GM19324 (cell line): ENCODE results near the gene XPNPEP2.

ENCODE experiments used
- ATAC-seq: cut with Tn5 transposase; IDR thresholded peaks from one replicate; pipeline ENCODE4 v1.9.1; 2021; ENCODE audit warnings: mild to moderate bottlenecking, moderate library complexity; ENCODE audit not compliant: unreplicated experiment, low FRiP score

XPNPEP2 gene

DNA sequence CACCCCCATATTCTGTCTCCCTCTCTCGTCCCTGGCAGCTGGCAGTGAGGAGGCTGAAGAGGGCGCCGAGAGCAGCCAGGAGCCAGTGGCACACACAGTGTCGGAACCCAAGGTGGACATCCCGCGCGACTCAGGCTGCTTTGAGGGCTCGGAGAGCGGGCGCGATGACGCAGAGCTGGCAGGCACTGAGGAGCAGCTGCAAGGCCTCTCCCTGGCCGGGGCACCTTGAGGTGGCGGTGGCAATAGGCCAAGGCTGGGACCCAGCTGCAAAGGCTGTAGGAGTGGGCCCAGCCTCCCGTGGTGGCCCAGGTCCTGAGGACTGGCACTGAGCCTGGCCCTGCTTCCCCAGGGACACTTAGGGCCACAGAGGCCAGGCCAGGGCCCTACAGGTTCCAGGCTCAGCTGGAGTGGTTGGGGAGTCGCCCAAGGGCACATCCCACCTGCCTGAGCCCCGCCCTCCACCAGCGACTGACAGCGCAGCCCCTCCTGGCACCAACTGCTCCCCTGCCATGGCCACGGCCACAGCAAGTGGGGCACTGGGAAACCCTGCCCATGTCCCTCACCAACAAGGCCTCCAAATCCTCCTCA is 54.9 kb downstream of the XPNPEP2 start:
- no peak for ATAC-seq

DNA sequence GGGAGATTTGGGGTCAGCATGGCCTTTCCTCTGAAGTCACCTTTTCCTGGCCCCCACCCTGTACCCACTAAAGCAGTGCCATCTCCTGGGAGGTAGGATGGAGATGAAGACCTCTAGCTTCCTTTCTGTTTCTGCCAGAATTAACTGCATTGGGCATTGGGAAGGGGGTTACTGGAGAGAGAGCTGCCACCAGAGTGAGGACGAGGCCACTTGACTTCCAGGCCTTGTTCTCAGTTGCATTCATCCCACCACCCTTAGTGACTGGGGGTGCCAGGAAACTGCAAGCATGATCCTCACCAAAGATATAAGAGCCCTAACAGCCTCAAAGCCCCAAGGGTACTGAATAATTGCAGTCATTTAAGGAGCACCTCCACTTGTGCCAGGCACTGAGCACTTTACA is 56.8 kb downstream of the XPNPEP2 start:
- ATAC-seq = no peak

DNA sequence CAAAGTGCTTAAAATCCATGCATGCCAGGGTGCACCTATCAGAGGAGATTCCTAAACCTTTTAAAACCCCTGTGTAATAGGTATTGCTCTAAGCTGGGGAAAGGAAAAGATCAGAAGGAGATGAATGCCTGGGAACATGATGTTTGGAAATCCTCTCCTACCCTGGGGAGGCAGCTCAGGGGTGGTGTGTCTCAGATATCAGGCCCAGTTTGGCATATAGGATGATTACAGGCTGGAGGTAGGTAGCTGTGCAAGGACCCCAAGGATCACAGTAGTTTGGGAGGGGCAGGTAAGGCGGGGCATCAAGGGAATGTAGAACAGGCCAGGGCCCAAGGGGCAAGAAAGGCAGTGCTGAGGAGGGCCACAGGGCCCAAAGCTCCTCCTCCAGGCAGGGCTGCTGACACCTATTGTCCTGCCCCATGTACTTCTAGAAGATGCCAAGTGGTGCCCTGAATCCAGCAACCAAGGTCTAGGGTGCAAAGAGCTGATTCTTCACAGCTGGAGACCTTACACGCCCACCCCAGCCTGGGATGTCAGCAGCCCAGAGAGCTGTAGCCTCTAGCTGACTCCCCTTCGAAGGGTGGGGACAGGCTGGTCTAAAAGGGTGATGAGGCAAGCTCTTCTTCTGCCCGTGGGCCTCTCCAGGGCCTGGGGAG is 58.6 kb downstream of the XPNPEP2 start:
- no peak for ATAC-seq

- ATAC-seq = no peak
Measured at GRCh38 chrX:129798456-129798855, 59.7 kb downstream of the XPNPEP2 start.

DNA sequence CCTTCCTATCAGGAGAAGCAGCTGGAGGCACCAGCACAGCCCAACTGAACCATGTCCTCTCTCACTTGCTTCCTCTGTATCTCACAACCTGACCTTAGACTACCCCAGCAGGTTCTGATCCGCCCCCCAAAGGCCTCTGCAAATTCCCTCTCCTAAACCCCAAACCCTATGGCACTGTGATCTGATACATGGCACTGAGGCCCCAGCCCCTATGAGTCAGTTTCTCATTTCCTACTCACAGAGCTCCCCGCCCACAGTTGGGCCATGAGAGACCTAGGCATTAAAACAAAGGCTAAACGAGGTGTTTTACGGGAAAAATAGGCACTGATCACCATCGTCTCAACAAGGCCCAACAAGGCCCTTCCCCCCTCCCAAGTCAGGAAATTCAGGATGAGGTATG is 60.1 kb downstream of the XPNPEP2 start:
- ATAC-seq = no peak

- no peak for ATAC-seq
Measured at GRCh38 chrX:129800186-129800585, 61.4 kb downstream of the XPNPEP2 start.

GRCh38 chrX:129802863-129803262 is 64.1 kb downstream of the XPNPEP2 start:
- no peak for ATAC-seq

DNA sequence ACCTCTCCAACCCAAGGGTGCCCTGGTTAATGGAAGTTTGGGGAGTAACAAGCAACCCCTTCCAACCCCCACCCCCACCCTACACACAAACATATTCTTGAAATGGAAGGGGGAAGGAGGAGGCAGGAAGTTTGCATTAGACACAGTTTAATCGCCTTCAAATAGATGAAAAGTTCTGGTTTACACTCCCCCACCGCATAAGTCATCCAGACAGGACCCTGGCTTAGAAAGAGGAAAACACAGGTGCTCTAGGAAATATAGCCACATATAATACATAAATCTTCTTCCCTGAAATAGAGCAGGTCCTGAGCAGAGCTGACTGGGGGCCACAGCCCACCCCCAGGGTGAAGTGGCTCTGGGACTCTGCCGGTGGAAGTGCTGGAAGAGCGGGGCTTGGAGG is 66.0 kb downstream of the XPNPEP2 start:
- no peak for ATAC-seq

DNA sequence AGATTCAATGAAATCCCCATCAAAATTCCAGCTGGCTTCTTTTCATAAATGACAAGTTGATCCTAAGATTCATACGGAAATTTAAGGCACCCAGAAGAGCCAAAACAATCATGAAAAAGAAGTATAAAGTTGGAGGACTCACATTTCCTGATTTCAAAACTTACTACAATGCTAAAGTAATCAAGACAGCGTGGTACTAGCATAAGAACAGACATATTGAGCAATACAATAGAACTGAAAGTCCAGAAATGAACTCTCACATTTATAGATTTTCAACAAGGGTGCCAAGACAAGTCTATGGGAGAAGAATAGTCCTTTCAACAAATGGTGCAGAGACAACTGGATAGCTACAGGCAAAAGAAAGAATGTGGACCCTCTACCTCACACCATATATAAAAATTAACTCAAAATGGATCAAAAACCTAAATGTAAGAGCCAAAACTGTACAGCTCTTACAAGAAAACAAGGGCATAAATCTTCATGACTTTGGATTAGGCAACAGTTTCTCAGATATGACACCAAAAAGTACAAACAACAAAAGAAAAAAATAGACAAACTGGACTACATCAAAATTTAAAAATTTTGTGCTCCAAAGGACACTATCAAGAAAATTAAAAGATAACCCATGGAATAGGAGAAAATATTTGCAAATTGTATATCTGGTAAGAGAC is 69.5 kb downstream of the XPNPEP2 start:
- ATAC-seq = no peak

DNA sequence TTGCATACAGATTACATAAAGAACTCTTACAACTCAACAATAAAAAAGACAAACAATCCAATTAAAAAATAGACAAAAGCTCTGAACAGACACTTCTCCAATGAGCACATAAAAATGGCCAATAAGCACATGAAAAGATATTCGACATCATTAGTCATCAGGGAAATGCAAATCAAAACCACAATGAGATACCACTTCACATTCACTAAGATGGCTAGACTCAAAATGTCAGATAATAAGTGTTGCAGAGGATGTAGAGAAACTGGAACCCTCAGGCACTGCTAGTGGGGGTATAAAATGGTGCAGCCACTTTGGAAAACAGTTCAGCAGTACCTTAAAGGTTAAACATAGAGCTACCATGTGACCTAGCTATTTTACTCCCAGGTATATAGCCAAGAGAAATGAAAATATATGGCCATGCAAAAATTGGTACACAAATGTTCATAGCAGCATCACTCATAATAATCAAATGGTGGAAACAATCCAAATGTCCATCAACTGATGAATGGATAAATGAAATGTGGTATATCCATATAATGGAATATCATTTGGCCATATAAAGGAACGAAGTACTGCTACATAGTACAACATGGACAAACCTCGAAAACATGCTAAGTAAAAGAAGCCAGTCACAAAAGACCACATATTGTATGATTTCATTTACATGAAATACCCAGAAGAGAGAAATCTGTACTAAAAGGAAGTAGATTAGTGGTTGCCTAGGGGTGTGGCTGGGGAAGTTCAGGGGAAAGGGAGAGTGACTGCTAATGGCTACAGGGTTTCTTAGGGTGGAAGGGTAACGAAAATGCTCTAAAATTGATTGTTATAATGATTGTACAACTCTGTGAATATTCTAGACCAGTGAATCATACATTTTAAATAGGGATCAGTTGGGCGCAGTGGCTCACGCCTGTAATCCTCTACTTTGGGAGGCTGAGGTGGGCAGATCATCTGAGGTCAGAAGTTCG is 70.3 kb downstream of the XPNPEP2 start:
- ATAC-seq = no peak

- no peak for ATAC-seq
Measured at GRCh38 chrX:129813662-129814368, 75.0 kb downstream of the XPNPEP2 start.

DNA sequence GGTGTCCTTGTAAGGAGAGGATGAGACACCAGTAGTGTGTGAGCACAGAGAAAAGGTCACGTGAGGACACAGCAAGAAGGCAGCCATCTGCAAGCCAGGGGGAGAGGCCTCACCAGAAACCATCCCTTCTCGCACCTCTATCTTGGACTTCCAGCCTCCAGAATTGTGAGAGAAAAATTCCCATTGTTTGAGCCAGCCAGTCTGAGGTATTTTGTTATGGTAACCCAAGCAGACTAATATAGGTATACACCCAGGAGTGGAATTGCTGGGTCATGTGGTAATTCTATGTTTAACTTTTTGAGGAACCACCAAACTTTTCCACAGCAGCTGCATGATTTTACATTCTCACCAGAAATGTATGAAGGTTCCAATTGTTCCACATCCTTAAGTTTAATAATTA is 79.3 kb downstream of the XPNPEP2 start:
- no peak for ATAC-seq
